ENCODE data around the gene VBP1.
"Not testable (repeated sequence)": the region's sequence is repeated elsewhere in the genome, so short reads cannot be mapped to it uniquely, and the experiment has no call there.

The VBP1 gene

GRCh38 chrX:155266439-155266838 is 50.2 kb downstream of the VBP1 start:
- no peak for DNase-seq

DNA sequence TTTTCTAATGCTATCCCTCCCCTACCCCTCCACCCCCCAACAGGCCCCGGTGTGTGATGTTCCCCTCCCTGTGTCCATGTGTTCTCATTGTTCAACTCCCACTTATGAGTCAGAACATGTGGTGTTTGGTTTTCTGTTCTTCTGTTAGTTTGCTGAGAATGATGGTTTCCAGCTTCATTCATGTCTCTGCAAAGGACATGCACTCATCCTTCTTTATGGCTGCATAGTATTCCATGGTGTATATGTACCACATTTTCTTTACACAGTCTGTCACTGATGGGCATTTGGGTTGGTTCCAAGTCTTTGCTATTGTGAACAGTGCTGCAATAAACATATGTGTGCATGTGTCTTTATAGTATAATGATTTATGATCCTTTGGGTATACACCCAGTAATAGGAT is 51.7 kb downstream of the VBP1 start:
- not testable (repeated sequence) for DNase-seq

GRCh38 chrX:155270969-155271368 is 54.7 kb downstream of the VBP1 start:
- no peak for DNase-seq

GRCh38 chrX:155279873-155280272 is 63.6 kb downstream of the VBP1 start:
- no peak for DNase-seq

Measured in NCI-H2227 treated with DMSO at 0.1 percent for 48 hours (cell line).